Esophagus muscularis mucosa (tissue), 4 donors: Measurements from ENCODE around the gene GOLGA8G.
"Not testable (repeated sequence)": the region's sequence is repeated elsewhere in the genome, so short reads cannot be mapped to it uniquely, and the experiment has no call there.

Experiments
- CTCF ChIP-seq, 3 experiments: fragments of 200-600 bp in 2 of 3; fragments of 450-650 bp in 1 of 3; sonication (generic) in 2 of 3; IDR thresholded peaks; one replicate each; pipeline ENCODE4 v1.5.1; 2017 to 2019; ENCODE audit warnings: antibody characterized with exemption in 3 of 3, mild to moderate bottlenecking in 2 of 3, moderate library complexity in 1 of 3
- EP300 ChIP-seq: sonication (generic); formaldehyde crosslinking; IDR thresholded peaks from one replicate; pipeline ENCODE4 v1.6.1; 2017; ENCODE audit warnings: antibody characterized with exemption
- POLR2A ChIP-seq: fragments of 450-650 bp; IDR thresholded peaks from one replicate; pipeline ENCODE4 v1.6.1; 2017; ENCODE audit warnings: antibody characterized with exemption, moderate library complexity, mild to moderate bottlenecking, low read depth
- POLR2AphosphoS5 ChIP-seq, 2 donors: sonication (generic); formaldehyde crosslinking; IDR thresholded peaks; one replicate each; pipeline ENCODE4 v1.6.1; 2017; ENCODE audit warnings: antibody characterized with exemption in 2 of 2

GRCh38 chr15:28508217-28508889, 24.4 kb downstream of the GOLGA8G start:
- not testable (repeated sequence) for TF ChIP-seq CTCF (IDR thresholded peaks at IDR 0.05); POLR2AphosphoS5 (IDR thresholded peaks at IDR 0.05); POLR2A; EP300
